Astrocyte (in vitro differentiated cells and primary cell): ENCODE results near the gene ZNF33B. TPM values are rescaled to one million over a fixed set of nuclear protein-coding genes. Genes with fewer than 3 reads are reported as not detected.

Experiments
- DNase-seq: peaks from one replicate; pipeline ENCODE4 v3.0.0-alpha.2; 2010; ENCODE audit warnings: low read depth
- FAIRE-seq: peaks from 2 replicates; lab custom pipeline; 2011; peaks lifted over from hg19 to GRCh38; lab: Jason Lieb, UNC
- H2AFZ ChIP-seq: 2 replicates; pipeline ENCODE4 v1.6.0; 2012; ENCODE audit warnings: low read depth, low read length, inconsistent platforms
- H3K27ac ChIP-seq: 2 replicates; pipeline ENCODE4 v1.5.1; 2011; ENCODE audit warnings: low read depth, low read length, inconsistent platforms
- H3K27me3 ChIP-seq: 2 replicates; pipeline ENCODE4 v1.6.0; 2011; ENCODE audit warnings: low read length, inconsistent platforms; ENCODE audit not compliant: insufficient read depth
- H3K36me3 ChIP-seq: 2 replicates; pipeline ENCODE4 v1.5.1; 2011; ENCODE audit warnings: low read length, inconsistent platforms; ENCODE audit not compliant: insufficient read depth
- H3K4me1 ChIP-seq: 2 replicates; pipeline ENCODE4 v1.5.1; 2011; ENCODE audit warnings: low read length, inconsistent platforms; ENCODE audit not compliant: insufficient read depth
- H3K4me2 ChIP-seq: 2 replicates; pipeline ENCODE4 v1.6.0; 2012; ENCODE audit warnings: low read length, inconsistent platforms
- H3K4me3 ChIP-seq: 2 replicates; pipeline ENCODE4 v1.5.1; 2011; ENCODE audit warnings: low read depth, mild to moderate bottlenecking, low read length, inconsistent platforms; ENCODE audit not compliant: insufficient read depth
- H3K79me2 ChIP-seq: 2 replicates; pipeline ENCODE4 v1.6.0; 2012; ENCODE audit warnings: mild to moderate bottlenecking, low read length, inconsistent platforms; ENCODE audit not compliant: insufficient read depth
- H3K9ac ChIP-seq: 2 replicates; pipeline ENCODE4 v1.6.0; 2012; ENCODE audit warnings: mild to moderate bottlenecking, low read length, inconsistent platforms
- H3K9me3 ChIP-seq: 2 replicates; pipeline ENCODE4 v1.5.1; 2012; ENCODE audit warnings: low read depth, mild to moderate bottlenecking, low read length, inconsistent platforms; ENCODE audit not compliant: insufficient read depth
- H4K20me1 ChIP-seq: 2 replicates; pipeline ENCODE4 v1.6.0; 2012; ENCODE audit warnings: low read length, inconsistent platforms; ENCODE audit not compliant: insufficient read depth
- H3K27ac Mint-ChIP-seq: one replicate; pipeline ENCODE4 v1.8.0; 2021; ENCODE audit warnings: mild to moderate bottlenecking, mixed read lengths; ENCODE audit not compliant: unreplicated experiment
- H3K27me3 Mint-ChIP-seq: one replicate; pipeline ENCODE4 v1.8.0; 2021; ENCODE audit warnings: low read depth, mixed read lengths; ENCODE audit not compliant: unreplicated experiment
- H3K36me3 Mint-ChIP-seq: one replicate; pipeline ENCODE4 v1.8.0; 2021; ENCODE audit warnings: low read depth, mixed read lengths; ENCODE audit not compliant: unreplicated experiment
- H3K4me1 Mint-ChIP-seq: one replicate; pipeline ENCODE4 v1.8.0; 2021; ENCODE audit warnings: low read depth, mixed read lengths; ENCODE audit not compliant: unreplicated experiment
- H3K4me3 Mint-ChIP-seq: one replicate; pipeline ENCODE4 v1.8.0; 2021; ENCODE audit warnings: mild to moderate bottlenecking, moderate library complexity, mixed read lengths; ENCODE audit not compliant: unreplicated experiment
- H3K9me3 Mint-ChIP-seq: one replicate; pipeline ENCODE4 v1.8.0; 2021; ENCODE audit warnings: mild to moderate bottlenecking, mixed read lengths; ENCODE audit not compliant: unreplicated experiment
- EZH2 ChIP-seq: IDR thresholded peaks from 2 replicates; pipeline ENCODE4 v1.6.1; 2012; ENCODE audit warnings: mild to moderate bottlenecking, low read length, inconsistent platforms; ENCODE audit not compliant: insufficient read depth
- total RNA-seq: library from RNA; stranded (reverse); gene quantifications from 2 replicates; pipeline ENCODE4 v1.2.1, GENCODE V29; 2021
- TF ChIP-seq, protein P1 (sequence below): IDR thresholded peaks from 2 replicates; pipeline ENCODE4 v1.5.1; 2011; ENCODE audit warnings: low read depth, mild to moderate bottlenecking, inconsistent platforms, low read length, moderate library complexity; ENCODE audit not compliant: insufficient read depth

Gene ZNF33B
- total RNA-seq, 1 donor from 2014 or later, result 10.1 TPM

DNA sequence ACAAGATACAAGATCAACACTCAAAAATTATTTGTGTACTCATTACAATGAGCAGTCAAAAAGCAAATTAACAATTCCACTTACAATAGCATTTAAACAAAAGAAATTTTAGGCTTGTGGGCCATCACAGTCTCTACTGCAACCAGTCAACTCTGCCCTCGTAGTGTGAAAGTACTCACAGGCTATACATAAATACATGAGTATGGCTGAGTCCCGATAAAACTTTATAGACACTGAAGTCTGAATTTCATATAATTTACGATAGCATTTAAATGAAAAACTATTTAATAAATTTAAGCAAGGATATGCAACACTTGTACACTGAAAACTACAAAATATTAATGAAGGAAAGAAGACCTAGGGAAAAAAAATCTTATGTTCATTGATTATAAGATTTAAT is 90.1 kb downstream of the ZNF33B start:
- H2AFZ ChIP-seq, result no peak overlapping the region
- FAIRE-seq, result no peak
- H3K4me2 ChIP-seq, result no peak overlapping the region
- no peaks in the 10 kb centered on the region for H3K36me3 Mint-ChIP-seq
- no peak overlapping the region for H3K9ac ChIP-seq
- peaks cover 8% of the 10 kb centered on the region for H3K4me1 ChIP-seq
- H3K79me2 ChIP-seq, result peaks cover 8% of the 10 kb centered on the region
- H3K36me3 ChIP-seq, result no peaks in the 10 kb centered on the region
- peaks cover 4% of the 10 kb centered on the region for H3K4me1 Mint-ChIP-seq
- H3K9me3 ChIP-seq, result no peaks in the 10 kb centered on the region
- no peak overlapping the region for H3K4me3 Mint-ChIP-seq
- H3K9me3 Mint-ChIP-seq, result peaks cover 2% of the 10 kb centered on the region
- H3K27me3 ChIP-seq, result no peaks in the 10 kb centered on the region
- H3K27ac ChIP-seq, result no peak overlapping the region
- H3K27ac Mint-ChIP-seq, result no peak overlapping the region
- no peak overlapping the region for H3K4me3 ChIP-seq
- no peaks in the 10 kb centered on the region for H3K27me3 Mint-ChIP-seq
- no peaks in the 10 kb centered on the region for H4K20me1 ChIP-seq
- DNase-seq, result no peak
- TF ChIP-seq, protein P1, sequence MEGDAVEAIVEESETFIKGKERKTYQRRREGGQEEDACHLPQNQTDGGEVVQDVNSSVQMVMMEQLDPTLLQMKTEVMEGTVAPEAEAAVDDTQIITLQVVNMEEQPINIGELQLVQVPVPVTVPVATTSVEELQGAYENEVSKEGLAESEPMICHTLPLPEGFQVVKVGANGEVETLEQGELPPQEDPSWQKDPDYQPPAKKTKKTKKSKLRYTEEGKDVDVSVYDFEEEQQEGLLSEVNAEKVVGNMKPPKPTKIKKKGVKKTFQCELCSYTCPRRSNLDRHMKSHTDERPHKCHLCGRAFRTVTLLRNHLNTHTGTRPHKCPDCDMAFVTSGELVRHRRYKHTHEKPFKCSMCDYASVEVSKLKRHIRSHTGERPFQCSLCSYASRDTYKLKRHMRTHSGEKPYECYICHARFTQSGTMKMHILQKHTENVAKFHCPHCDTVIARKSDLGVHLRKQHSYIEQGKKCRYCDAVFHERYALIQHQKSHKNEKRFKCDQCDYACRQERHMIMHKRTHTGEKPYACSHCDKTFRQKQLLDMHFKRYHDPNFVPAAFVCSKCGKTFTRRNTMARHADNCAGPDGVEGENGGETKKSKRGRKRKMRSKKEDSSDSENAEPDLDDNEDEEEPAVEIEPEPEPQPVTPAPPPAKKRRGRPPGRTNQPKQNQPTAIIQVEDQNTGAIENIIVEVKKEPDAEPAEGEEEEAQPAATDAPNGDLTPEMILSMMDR, result no peak
- no peak for TF ChIP-seq EZH2

- DNase-seq, result no peak
- H3K4me1 ChIP-seq, result no peaks in the 10 kb centered on the region
- Mint-ChIP-seq H3K27me3 (no peaks in the 10 kb centered on the region), H3K27ac (no peak overlapping the region), H3K4me3 (no peak overlapping the region), H3K9me3 (no peaks in the 10 kb centered on the region), H3K4me1 (no peaks in the 10 kb centered on the region), H3K36me3 (peaks cover 4% of the 10 kb centered on the region)
- no peak overlapping the region for H3K9ac ChIP-seq
- no peaks in the 10 kb centered on the region for H4K20me1 ChIP-seq
- no peak for FAIRE-seq
- H3K79me2 ChIP-seq, result no peaks in the 10 kb centered on the region
- H2AFZ ChIP-seq, result no peak overlapping the region
- H3K4me3 ChIP-seq, result no peak overlapping the region
- no peak for TF ChIP-seq EZH2
- TF ChIP-seq, protein P1, result no peak
- no peak overlapping the region for H3K4me2 ChIP-seq
- H3K9me3 ChIP-seq, result peaks cover 2% of the 10 kb centered on the region
- no peaks in the 10 kb centered on the region for H3K27me3 ChIP-seq
- H3K27ac ChIP-seq, result no peak overlapping the region
- H3K36me3 ChIP-seq, result no peaks in the 10 kb centered on the region
These were observed 93.4 kb downstream of the ZNF33B start for GRCh38 chr10:42544945-42545344.

GRCh38 chr10:42543840-42544372 is 94.5 kb downstream of the ZNF33B start:
- TF ChIP-seq, protein P1, result no peak
- no peak for TF ChIP-seq EZH2
- Histone ChIP-seq H3K36me3 (no peaks in the 10 kb centered on the region), H3K4me2 (no peak overlapping the region), H3K27me3 (no peaks in the 10 kb centered on the region), H3K27ac (no peak overlapping the region), H3K9ac (no peak overlapping the region), H3K4me3 (no peak overlapping the region), H3K9me3 (peaks cover 6% of the 10 kb centered on the region), H3K79me2 (no peaks in the 10 kb centered on the region), H3K4me1 (no peaks in the 10 kb centered on the region), H2AFZ (no peak overlapping the region), H4K20me1 (no peaks in the 10 kb centered on the region)
- no peak for FAIRE-seq
- Mint-ChIP-seq H3K4me3 (no peak overlapping the region), H3K27ac (no peak overlapping the region), H3K9me3 (no peaks in the 10 kb centered on the region), H3K4me1 (no peaks in the 10 kb centered on the region), H3K27me3 (no peaks in the 10 kb centered on the region), H3K36me3 (peaks cover 9% of the 10 kb centered on the region)
- no peak for DNase-seq

Other genes with a start within 250 kb of the ZNF33B start
- gene BMS1, start 144.2 kb upstream of the ZNF33B start, total RNA-seq, result 24.0 and 26.3 TPM in 2 replicates